NCI-H187 treated with DMSO at 0.1 percent for 48 hours (cell line): Measurements from ENCODE around the gene TEX30.
A peak's percentile ranks its signal among the peaks of the same experiment; 100 is the strongest.
"Not testable (repeated sequence)": the region's sequence is repeated elsewhere in the genome, so short reads cannot be mapped to it uniquely, and the experiment has no call there.

ENCODE experiments used
- DNase-seq: peaks from one replicate; lab custom pipeline; 2025; lab: John Stamatoyannopoulos, UW

Gene TEX30

DNA sequence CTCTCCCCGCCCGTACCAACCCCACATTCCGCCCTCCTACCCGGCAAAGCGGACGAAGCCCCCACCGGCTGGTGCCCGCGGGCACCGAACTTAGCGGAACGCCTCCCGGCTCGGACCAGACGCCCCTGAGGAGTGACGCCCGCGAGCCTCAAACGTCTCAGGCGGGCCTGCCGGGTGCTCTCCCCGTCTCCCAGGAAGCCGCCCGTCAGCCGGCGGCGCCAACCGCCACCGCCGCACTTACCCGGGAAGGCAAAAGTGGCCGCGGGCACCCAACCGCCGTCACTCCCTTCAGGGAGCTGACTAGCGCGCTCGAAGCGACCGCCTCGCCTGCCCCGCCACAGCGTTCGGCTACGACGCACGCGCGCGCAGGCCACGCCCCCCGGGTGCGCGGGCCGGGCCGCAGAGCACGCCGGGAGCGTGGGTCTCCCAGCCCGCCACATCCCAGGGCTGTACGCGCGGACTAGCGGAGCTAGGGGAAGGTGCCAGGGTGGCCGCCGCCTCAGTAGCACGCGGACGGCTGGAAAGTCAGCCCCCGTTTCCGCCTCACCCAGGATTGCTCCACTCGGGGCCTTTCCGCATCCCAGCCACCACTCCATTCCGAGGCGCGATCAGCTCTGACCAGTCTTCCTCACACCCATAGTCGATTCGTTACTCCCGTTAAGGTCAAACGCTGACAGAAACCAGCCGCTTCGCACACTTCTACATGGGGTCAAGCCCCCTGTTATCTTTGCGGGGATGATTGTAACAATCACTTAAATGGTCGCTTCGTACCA, at the start of gene TEX30:
TEX30 (minus strand) TSS at position 346 of the 773 bp plus-strand sequence. CDS start 3,760 bp downstream, outside the sequence.
- DNase-seq = peak; percentile 70

DNA sequence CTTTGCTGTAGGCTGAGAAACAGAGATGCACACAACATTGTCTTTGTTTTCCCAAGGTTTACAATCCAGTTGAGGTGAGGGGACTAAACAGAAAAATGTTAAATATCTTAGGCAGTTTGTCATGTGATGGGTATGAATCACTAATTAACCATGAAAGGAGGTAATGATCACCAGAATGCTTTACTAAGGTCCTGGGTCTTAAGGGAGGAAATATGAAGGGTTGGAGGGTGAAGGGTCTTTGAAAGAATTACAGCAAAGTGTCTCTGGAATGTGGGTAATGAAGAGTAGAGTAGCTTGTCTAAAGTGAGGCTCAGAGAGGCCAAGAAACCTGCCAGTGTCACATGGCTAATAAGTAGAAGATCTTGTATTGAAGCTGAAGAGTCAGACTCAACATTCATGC, 44.3 kb upstream of the TEX30 start:
- no peak for DNase-seq

DNA sequence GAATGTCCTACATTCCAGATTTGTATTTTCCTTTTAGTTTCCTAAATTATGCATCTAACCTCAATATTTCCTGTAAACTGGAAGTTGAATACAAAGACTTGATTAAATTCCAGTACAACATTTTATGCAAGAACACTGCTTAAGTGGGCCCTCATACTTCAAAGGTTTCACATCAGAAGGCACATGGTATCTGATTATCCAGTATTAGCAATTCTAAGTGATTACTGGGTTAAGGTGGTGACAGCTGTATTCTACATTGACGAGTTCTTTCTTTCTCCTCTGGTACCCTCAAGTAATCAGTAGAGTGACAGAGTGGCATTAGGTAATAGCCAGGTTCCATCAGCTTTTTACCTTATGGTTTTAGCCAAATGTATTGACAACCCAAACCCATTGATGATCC, 43.7 kb upstream of the TEX30 start:
- DNase-seq = no peak

DNA sequence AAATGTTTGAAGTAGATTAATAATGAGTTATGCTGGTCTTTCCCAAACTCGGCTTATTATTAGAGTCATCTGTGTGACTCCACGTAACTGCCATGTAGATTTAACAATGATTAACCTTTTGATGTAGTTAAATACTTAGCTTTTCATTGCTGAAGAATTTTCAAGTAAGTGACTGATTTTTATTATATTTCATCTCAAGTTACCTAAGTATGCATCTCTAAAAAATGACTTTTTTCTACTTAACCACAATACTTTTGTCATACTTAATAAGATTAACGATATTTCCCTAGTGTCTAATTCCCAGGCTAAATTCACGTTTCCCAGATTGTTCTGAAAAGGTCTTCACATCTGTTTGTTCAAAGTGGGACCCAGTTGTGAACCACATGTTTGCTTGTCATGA, 43.1 kb upstream of the TEX30 start:
- no peak for DNase-seq

DNA sequence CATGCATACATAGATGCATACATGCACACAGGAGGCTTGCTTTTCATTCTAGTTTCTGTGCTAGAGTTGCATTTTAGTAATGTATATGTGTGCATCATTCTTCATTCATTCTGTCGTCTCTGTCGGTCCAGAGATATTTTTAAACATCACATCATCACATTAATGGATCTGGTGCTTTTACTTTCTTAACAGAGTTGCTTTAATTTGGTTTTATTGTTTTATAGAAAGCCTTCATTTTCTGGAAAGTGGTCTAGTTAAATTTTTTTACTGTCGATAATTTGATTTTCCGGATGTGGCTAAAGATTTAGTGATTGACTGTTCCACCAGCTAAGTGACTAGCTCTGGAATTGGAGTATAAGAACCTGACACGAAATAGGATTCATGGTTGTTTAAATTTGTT, 42.2 kb upstream of the TEX30 start:
- DNase-seq = no peak

DNA sequence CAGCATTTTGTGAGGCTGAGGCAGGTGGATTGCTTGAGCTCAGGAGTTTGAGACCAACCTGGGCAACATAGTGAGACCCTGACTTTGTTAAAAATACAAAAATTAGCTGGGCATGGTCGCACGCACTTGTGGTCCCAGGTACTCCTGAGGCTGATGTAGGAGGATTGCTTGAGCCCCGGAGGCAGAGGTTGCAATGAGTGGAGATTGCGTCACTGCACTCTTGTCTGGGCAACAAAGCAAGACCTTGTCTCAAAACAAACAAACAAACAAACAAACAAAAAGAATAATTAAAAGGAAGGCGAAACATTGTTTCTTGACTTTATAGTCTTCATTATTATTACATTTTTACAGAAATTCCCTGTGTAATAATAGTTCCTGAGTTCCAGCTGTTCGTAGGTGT, 41.2 kb upstream of the TEX30 start:
- DNase-seq = no peak

DNA sequence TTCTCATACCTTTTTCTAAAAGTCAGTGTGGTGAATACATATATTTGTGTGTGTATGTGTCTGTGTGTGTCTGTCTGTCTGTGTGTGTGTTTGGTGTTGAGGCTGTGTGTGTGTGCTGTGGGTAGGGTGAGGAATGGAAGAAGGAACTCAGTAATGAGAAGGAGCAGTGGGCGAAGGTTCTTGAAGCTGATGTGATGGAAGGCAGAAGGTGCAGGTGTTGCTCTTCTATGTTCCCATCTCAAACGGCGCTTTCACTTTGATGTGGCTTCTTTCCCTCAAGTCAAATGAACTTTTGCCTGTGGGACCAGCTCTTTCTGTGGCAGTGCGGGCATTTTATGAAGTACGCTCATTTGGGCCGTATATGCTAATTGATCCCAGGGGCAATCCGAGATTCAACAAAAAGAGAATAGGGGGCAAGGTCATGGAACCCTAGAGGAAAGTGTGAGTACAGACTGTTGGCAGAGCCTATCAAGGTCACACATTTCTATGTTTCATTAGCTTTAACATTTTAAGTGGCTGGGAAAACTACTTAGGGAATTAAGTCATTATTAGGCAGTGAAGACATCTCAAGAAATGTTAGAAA, 40.5 kb upstream of the TEX30 start:
- no peak for DNase-seq

DNA sequence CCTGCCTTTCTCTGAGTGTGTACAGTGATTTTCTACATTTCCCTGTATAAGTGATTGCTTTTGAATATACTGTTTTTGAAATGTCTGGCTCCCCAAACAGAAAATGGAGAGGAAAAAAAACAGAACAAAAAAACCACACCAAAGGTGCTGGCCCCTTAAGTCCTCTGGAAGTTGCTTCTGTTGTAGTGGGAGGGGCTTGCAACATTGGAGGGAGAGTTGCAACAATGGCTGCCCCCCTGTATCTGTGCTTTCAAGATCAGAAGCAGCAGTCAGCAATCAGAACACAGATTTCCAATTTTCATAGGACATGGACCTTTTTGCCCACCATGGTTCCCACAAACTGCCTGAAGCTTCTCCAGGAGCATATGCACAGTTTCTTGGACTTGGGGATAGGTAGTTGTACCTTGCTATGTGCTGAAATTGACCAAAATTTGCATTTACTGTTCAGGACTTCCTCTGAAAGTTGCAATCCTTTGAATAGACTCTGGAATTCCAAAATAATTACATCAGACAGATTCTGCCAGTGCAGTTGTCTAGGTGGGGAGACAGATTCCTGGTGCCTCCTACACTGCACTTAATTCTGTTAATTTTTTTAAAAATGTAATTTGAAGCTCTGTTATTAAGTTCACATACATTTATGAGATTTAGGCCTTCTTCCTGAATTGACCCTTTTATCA, 39.2 kb upstream of the TEX30 start:
- no peak for DNase-seq

DNA sequence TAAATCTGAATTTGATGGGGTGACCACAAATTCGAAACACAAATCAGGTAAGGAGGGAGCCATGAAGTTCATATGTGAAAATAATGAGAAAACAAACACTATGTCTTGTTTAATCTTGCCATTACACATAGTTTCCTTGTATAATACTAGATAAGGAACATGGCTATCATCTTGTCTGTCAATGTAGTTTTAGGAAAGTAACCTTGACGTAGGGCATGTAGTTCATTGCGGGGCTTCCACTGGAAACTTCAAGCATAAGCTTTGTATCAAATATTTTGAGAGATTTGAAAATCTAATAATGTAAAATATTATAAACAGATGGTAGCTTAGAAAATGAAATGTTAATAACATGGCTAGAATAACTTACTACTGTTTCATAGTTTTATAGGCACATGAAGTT, 34.1 kb upstream of the TEX30 start:
- DNase-seq = no peak

DNA sequence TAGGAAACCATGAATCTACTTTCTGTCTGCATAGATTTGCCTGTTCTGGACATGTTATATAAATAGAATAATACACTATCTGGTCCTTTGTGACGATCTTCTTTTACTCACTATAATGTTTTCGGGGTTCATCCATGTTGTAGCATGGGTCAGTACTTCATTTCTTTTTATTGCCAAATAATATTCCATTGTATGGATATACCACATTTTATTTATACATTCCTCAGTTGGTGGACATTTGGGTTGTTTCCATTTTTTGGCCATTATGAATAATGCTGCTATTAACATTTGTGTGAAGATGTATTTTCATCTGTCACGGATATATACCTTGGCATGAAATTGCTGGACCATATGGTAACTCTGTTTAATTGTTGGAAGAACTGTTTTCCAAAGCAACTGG, 32.1 kb upstream of the TEX30 start:
- DNase-seq = no peak

DNA sequence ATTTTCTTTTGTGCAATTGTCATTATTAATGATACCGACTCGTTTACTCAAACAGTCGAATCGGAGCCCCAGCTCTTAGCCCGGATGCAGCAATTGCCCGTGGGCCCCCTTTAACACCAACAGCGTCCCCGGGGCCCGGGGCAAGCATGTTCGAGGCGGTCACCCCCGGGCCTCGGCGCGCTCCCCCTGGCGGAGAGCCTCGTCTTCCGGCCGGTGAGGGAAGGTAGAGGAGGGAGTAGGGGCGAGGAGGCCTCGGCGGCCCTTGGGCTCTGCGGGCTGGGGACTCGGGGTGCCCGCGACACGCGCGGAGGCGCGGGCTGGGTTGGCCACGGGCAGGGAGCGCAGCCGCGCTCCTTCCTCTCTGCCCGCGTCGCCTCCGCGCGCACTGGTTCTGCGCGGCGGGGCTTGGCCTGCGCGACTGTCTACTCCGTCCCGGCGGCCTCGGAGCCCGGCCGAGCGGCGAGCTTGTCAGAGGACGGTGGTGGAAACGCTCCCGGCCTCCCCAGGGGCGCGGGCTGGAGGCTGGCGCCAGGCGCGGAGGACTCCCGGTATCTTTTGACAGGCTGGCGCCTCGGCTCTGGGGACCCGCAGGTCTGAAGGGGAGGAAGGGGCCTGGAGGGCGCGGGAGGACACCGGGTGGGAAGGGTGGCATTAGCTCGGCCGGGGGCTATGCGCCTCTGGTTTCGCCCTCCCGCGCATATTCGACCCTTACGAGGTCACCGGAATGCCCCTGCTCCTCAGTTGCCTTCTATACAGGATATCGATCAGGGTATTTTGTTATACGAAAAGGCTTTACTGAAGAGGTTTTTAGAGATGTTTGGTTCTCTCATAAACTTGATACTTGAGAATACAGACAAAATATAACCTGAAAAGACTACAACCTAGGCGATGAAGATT, 26.8 kb upstream of the TEX30 start:
- peak; percentile 48 for DNase-seq

DNA sequence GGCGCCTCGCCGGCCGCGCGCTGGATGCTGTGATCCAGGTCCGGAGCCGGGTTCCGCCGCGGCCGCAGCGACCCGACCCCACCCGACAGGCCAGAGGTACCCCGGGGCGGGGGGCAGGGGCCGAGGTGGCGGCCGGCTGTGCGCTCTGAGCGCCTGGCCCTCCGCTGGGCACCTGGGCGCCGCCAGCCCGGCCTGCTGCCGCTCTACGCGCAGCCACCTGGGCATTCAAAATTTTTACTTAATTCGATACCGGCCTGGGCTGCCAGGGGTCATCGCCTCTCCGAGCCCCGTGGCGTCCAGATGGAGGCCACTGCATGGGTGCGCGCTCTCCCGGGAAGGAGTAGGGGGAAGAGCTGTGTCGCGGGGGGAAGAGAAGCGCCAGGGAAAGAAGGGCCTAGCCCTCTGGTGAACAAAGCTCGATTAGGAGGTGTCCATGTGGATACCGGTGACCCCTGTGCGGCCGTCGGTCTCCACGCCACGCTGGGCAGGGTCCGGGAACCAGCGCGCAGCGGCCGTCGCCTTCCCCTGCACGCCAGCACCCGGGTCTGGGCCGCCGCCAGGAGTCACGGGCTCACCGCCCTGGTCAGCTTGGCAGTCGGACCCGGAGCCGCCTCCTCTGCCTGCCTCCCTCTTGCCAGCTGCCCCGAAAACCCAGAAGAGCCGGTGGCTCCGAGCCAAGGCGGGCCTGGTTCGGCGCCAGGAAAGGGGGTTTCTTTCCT, 26.0 kb upstream of the TEX30 start:
- no peak for DNase-seq

DNA sequence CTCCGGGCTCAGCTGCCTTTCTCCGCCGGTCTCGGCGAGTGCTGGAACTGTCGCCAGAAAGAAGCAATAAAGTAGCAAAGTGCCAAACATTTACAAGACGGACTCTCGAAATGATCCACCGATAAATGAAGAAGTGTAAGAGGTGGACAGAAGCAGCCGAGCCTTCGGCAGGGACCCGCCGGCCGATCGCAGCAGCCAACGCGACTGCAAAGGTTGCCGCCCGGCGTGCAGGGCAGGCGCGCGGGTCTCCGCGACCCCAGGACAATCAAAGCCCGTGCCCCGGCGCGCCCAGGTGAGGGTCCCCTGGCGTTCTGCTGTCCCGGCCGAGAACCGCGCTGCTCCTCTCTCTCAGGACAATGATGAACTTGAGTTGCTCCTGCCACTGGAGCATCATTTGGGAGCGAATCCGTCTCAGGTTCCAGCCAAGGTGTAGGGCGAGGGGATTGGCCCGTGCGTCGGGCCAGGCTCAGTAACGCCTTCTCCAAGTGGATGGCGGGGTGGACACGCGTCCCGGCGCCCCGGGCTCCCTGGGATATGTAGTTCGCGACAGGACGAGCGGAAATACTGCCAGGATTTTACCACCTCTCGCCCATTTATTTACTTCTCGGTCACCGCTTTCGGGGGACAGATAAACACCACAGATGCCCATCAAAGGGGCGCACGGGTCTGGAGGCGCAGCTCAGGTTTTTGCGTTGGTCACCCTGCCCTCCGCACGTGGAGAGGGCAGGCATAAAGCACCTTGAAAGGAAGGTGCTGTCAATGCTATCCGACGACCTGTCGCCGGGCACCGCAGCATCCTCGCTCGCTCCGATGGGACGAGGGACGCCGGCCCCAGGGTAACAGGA, 25.2 kb upstream of the TEX30 start, which contains the start of the genes BIVM and POGLUT2:
BIVM (plus strand) TSS at position 539 of the 845 bp plus-strand sequence. CDS start 8,149 bp downstream, outside the sequence.
POGLUT2 (minus strand) TSS at position 396 of the 845 bp plus-strand sequence; CDS start at position 90, 306 bp downstream.
- peak; percentile 74 for DNase-seq

DNA sequence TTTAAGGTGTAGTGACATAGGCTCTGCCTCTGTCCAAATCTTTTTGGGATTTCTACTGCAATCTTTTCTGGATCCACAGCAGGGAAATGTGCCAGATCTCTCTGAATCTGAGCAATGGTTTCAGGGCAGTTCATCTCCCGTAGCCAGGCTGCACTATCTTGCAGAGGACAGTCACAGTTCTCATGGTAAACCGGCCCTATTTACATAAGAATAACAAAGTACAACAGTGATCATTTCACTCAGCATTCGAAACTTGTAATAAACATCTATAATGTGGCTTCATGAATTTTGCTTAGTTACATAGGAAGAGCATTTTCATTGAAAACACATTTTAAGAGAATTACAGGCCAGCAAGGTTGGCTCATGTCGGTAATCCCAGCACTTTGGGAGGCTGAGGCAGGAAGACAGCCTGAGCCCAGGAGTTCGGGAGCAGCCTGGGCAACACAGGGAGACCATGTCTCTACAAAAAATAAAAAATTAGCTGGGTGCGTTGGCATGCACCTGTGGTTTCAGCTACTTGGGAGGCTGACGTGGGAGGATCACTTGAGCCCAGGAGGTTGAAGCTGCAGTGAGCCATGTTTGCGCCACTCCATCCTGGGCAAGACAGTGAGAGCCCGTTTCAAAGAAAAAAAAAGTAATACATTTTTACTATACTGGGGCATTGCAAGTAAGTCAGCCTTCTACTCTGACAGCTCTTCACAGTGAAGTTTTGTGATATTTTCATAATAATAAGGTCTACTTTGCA, 20.2 kb upstream of the TEX30 start:
- no peak for DNase-seq

DNA sequence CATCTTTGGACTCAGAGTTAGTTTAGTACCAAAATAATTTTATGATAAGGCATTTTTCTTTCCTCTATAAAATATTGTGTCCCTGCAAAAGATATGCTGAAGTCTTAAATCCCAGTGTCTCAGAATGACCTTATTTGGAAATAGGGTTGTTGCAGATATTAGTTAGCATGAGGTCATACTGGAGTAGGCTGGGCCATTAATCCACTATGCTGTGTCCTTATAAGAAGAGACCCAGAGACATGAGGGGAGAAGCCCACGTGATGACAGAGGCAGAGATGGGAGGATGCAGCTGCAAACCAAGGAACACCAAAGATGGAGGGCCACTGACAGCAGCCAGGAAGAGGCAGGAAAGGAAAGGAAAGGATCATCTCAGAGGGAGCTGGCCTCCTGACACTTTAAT, 18.8 kb upstream of the TEX30 start:
- DNase-seq = no peak

DNA sequence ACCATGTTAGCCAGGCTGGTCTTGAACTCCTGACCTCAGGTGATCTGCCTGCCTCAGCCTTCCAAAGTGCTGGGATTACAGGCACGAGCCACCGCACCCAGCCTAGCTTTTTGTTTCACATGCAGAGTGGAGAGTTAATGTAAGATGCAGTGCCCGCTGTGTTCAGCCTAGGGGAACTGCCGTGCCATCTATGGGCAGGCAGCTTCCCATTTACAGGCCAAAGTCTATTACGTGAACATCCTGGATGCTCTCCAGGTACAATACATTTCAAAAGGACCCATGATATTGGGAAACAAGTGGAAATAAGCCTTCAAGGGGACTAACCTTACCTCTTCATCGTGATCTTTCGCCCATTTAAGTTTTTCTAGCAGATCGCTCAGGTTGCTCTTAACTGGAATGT, 15.1 kb upstream of the TEX30 start:
- DNase-seq = no peak

DNA sequence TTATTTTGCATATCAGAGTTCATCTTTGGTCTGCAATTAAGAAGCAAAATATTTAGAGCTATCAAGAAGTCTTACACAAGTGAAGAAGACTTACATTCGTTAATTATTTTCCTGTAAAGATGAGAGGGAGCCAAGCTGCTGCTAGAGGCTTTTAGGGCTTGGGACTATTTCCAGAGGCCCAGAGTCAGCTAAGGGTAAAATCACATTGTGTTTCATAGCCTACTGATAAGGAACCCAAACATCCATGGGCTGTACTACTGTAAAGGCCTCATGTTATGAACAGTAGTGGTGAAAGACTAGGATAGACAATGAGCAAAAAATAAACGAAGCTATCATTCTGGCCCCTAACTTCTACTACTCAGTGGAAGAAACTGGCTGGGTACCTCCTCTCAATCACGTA, 10.9 kb upstream of the TEX30 start:
- no peak for DNase-seq

DNA sequence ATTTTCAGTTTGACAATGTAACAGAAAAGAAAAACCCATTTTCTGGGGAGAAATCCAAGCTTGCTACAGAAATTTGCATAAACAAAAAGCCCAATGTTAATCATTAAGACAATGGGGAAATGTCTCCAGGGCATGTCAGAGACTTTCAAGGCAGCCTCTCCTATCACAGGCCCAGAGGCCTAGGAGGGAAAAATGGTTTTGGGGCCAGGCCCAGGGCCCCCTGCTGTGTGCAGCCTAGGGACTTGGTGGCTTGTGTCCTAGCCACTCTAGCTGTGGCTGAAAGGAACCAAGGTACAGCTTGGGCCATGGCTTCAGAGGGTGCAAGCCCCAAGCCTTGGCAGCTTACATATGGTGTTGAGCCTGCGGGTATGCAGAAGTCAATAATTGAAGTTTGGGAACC, 8.0 kb upstream of the TEX30 start:
- no peak for DNase-seq

DNA sequence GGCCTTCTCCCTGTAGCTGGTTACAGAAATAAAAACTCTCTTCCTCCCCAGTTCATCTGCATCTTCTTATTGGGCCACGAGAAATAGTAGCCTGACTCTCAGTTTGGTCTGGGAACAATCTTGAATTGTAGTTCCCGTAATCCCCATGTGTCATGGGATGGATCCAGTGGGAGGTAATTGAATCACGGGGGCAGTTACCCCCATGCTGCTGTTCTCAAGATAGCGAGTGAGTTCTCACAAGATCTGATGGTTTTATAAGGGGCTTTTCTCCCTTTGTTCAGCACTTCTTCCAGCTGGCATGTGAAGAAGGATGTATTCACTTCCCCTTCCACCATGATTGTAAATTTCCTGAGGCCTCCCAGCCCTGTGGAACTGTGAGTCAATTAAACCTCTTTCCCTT, 7.1 kb upstream of the TEX30 start:
- not testable (repeated sequence) for DNase-seq
